ENCODE results near the gene KDM2A.

The KDM2A gene

GRCh38 chr11:67262731-67263675, 143.9 kb downstream of the KDM2A start:
- peak; percentile 63 for DNase-seq

DNA sequence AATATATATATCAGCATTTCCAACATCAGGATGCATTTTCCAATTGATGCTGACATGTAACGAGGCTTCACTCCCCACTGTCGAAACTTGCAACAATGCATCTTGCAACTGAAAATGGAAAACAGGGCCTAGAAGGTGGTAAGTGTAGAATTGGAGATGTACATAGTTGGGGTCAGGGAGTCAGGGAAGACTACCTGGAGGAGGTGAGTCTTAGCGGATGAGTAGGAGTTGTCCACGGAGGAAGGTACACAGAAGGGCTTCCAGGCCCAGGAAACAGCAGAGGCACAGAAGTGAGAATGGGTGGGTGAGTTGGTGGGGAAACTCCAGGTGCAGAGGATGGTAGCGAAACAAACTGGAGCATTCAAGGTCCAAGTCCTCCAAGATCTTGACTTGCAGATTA, 145.2 kb downstream of the KDM2A start:
- no peak for DNase-seq

- no peak for DNase-seq
Measured at GRCh38 chr11:67264877-67265632, 146.0 kb downstream of the KDM2A start.

GRCh38 chr11:67265633-67266448, 146.8 kb downstream of the KDM2A start:
- DNase-seq, result peak; percentile 73

DNA sequence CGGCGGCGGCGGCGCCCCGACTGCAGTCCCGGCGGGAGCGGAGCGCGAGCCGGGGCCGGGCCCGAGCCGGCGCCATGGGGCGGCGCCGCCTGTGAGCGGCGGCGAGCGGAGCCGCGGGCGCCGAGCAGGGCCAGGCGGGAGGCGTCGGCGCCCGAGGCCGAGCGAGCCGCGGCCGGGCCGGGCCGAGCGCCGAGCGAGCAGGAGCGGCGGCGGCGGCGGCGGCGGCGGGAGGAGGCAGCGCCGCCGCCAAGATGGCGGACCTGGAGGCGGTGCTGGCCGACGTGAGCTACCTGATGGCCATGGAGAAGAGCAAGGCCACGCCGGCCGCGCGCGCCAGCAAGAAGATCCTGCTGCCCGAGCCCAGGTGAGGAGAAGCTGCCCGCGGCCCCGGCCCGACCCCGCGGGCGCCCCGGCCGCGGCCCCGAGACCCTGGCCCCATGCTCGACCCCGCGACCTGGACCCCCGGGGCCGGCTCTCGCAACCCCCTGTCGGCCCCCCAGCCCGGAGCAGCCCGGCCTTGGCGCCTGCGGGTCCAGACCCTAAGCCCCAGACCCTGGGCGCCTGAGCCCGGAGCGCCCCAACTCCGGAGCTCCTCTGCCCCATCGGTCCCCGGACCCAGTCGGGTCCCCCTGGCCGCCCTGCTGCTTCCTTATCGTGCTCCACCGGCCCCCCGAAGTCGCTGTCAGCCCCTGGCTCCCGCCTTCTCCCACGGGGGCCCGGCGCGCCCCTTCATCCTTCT, 147.6 kb downstream of the KDM2A start, which contains the start of gene GRK2:
TSS of gene GRK2 (plus strand) at position 25 of the 739 bp plus-strand sequence. CDS start at position 252, 227 bp downstream.
- DNase-seq, result peak; percentile 53

DNA sequence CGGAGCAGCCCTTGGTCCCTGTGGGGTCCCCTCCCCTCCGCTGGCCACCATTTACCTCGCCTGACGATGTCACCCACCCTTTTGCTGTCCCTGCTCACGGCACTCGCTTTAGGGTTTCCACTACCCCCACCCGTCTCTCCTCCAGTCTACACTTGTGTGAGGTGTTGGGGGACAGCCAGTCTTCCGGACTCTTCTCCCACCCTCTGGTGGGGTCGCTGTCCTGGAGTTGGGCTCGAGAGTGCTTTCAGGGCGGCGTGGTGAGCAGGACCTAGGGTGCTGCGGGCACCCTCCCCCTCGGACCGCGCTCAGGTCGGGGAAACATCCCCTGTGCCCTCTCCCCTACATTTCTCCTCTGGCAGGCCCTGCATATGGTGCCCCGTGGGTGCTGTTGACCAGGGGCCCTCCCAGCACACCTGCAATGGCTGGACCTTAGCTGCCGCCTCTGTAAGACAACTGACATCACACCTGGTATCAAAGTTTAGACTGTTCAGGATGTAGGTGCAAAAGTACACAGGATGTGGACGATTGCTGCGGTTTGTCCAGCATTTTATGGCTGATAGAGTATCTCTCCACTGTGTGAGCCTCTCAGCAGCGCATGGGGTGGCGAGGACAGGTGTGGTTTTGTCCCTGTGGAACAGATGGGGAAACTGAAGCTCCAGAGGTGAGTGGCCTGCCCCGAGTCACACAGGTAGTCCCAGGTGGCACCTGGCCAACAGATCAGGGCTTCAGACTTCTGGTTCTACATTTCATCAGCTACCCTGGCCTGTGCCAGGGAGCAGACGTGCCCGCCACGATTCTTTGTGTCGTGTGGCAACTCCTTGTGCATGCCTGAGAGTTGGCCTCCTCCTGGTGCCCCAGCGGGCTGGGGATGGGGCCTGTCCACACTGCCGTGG, 148.4 kb downstream of the KDM2A start:
- DNase-seq, result no peak

DNA sequence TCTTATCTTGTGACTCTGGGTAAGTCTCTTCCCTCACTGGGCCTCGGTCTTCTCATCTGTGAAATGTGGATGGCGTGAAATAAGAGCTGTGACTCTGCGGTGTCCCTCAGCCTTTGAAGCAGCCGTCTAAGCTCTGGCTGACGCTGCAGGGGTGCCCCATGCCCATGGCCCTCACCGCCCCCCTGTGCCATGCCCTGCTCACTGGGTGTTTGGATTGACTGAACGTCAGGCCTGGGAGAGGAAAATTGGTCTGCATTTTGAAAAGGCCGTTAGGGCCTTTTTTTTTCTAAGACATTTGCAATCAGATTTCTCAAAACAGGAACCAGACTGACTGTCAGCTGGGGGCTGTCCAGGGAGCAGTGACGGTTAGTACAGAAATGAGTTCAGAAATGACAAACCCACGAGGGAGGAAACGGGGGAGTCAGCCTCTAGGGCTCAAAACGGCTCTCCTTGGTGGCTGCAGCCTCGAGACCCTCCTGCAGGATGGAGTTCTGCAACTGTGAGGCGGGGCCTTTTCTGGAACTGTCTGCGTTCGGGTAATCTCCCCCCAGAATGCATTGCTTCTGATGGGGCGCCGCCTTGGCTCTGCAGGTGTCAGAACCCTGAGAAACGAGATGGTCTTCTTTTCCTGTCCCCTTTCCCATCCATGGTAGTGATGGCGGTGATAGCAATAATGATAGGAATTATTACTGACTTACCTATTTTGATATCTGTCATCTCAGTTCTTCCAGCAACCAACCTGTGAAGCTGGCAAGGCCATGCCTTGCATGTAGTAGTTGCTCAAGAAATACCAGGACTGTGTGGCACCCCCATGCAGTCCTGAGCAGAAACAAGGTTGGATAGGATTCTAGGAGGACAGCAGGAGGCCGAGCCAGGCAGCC, 149.3 kb downstream of the KDM2A start:
- DNase-seq, result no peak

GRCh38 chr11:67268962-67269268, 149.9 kb downstream of the KDM2A start:
- no peak for DNase-seq

- DNase-seq, result no peak
Measured at GRCh38 chr11:67269401-67270255, 150.6 kb downstream of the KDM2A start.

DNA sequence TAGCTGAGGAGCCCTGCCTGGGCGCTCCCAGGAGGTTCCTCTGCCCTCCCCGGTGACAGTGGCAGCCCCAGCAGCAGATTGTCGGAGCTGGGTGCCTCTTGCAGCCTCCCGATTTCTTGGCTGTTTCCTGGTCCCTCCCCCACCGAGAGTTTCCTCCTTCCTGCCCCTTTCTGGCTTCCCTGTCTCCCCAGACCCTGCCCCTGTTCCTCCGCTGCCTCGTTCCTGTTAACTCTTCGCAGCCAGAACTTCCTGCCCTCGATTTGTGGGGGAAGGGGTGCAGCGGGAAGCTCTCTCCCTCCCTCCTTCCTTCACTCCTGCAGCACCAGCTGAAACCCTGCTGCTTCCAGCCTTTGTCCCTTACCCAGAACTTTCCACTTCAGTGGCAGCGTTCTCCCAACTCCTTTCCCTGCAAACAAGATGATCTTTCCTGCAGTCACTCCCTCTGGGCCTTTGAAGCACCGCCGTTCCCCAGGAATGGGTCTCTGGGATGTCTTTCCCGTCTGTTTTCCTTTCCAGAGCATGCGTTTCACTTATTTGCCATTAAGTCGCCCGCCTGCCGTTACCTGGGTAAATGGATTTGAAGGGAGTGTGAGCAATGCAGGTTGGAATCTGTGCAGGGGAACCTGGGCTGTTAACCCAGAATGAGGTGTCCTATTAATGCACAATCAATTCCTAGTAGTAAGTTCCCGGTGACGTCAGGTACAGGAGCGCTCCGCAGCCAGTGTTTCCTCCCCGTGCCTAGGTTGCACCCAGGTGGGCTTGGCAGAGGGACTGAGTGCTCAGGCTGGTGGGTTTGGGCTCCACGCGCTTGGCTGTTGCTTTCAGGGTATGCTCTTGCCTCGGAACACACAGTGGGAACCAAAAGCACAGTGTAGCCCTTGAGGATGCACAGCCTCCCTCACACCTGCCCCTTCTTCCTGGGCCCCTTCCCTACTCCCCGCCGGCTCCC, 151.5 kb downstream of the KDM2A start:
- no peak for DNase-seq

- no peak for DNase-seq
Measured at GRCh38 chr11:67271205-67271540, 152.1 kb downstream of the KDM2A start.

- DNase-seq, result no peak
Measured at GRCh38 chr11:67271541-67272284, 152.7 kb downstream of the KDM2A start.

GRCh38 chr11:67272327-67273259, 153.5 kb downstream of the KDM2A start:
- DNase-seq, result no peak

GRCh38 chr11:67273260-67273990, 154.4 kb downstream of the KDM2A start:
- DNase-seq, result no peak

DNA sequence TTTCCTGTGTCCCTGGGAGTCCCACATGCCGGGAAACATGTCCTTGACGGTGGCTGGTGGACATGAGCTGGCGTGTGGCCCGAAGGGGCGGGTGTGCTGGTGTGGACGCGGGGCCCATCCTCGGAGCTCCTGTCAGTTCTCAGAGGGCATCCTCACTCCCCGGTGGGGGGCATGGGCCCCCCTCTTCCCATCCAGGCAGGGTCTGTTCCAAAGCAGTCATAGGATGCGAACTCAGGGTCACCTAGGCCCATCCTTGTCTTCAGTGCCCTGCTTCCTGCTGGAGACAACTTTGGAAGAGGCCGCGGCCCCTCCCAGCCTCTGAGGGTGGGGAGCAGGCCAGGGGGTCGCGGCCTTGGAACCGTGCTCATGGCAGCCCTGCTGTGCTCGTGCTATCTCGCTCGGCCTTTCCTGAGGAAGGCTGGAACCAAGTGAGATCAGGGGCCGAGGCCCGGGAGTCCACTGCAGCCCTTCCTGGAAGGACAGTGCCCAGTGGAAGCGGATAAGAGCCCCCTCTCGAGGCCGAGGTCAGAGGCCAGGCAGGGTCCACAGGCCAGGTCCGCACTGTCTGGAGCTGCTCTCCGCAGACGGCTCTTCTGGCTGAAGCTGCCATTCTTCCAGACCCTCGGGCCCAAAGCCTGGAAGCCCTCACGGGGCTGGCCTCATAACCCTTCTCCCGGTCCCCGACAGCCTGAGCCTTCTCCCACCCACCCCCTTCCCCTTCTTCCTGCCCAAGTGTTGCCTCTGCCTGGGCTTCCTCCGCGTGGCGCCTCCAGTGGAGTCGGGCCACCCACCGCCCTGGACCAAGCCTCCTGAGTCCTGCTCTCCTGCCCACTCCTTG, 155.9 kb downstream of the KDM2A start:
- no peak for DNase-seq
